ENCODE data around the gene GRHL3. TPM values are rescaled to one million over a fixed set of nuclear protein-coding genes. Genes with fewer than 3 reads are reported as not detected.

GRHL3 gene
- total RNA-seq, 1 experiment from 2014 or later: 8.9 TPM

DNA sequence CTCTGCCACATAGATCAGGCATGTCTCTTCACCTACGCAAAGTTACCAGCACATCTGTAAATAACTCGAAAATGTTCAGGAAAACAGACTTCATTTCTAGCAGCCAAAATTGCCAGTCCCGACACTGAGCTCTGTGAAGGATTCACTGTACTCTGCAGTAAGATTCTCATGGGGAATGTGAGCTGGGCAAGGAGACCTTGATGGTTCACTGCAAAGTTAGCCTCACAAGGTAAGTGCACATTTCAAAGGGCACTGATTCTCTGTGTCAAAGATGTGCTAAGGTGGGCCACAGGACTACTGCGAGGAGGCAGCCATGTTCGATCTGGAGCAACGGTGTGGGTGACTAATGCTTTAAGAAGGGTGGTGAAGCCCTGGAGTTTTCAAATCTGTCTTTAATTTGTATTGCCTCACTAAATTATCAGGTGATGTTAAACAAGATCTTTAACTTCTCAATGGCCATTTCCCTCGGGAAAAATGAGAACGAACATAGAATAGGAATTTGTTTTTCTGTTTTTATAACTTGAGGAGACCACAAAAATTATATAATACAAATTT, 69.3 kb downstream of the GRHL3 start:
- TF ChIP-seq, protein P1, sequence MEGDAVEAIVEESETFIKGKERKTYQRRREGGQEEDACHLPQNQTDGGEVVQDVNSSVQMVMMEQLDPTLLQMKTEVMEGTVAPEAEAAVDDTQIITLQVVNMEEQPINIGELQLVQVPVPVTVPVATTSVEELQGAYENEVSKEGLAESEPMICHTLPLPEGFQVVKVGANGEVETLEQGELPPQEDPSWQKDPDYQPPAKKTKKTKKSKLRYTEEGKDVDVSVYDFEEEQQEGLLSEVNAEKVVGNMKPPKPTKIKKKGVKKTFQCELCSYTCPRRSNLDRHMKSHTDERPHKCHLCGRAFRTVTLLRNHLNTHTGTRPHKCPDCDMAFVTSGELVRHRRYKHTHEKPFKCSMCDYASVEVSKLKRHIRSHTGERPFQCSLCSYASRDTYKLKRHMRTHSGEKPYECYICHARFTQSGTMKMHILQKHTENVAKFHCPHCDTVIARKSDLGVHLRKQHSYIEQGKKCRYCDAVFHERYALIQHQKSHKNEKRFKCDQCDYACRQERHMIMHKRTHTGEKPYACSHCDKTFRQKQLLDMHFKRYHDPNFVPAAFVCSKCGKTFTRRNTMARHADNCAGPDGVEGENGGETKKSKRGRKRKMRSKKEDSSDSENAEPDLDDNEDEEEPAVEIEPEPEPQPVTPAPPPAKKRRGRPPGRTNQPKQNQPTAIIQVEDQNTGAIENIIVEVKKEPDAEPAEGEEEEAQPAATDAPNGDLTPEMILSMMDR (IDR thresholded peaks at IDR 0.05; ENCODE audit: unreplicated experiment): no peak
- Mint-ChIP-seq H3K27me3 (ENCODE audit: insufficient read depth, unreplicated experiment) (no peaks in the 10 kb centered on the region), H3K36me3 (ENCODE audit: insufficient read depth, unreplicated experiment) (peaks cover 18% of the 10 kb centered on the region), H3K27ac (ENCODE audit: low read depth, unreplicated experiment) (peak overlapping the region; percentile 70), H3K9me3 (ENCODE audit: unreplicated experiment) (no peaks in the 10 kb centered on the region), H3K4me3 (ENCODE audit: unreplicated experiment) (no peak overlapping the region), H3K4me1 (ENCODE audit: insufficient read depth, unreplicated experiment) (peaks cover 71% of the 10 kb centered on the region)
- DNase-seq (ENCODE audit: unreplicated experiment): no peak
- BruUV-seq (replicated peaks): no TSS peak
- intact Hi-C loops (cut with micrococcal nuclease): no loop called here
- ChIA-PET POLR2A (interaction anchor here (0.6 to 4.1 kb wide), 6 partner anchors 9 to 608 kb away, joined by 3 to 20 read pairs (median 4); no protein-coding TSS in a partner anchor), CTCF (interaction anchor here (0.5 to 5.7 kb wide), 6 partner anchors 17 to 618 kb away, joined by 3 to 101 read pairs (median 3); no protein-coding TSS in a partner anchor)

GRCh38 chr1:24389231-24389678, 70.1 kb downstream of the GRHL3 start:
- BruUV-seq (replicated peaks): no TSS peak
- TF ChIP-seq, protein P1 (IDR thresholded peaks at IDR 0.05; ENCODE audit: unreplicated experiment): no peak
- ChIA-PET CTCF (interaction anchor here (0.5 to 5.7 kb wide), 3 partner anchors 30 to 190 kb away, joined by 3 to 101 read pairs (median 3); no protein-coding TSS in a partner anchor), POLR2A (interaction anchor here (0.6 to 4.1 kb wide), 3 partner anchors 67 to 609 kb away, joined by 3 to 20 read pairs (median 4); no protein-coding TSS in a partner anchor)
- intact Hi-C loops (cut with micrococcal nuclease): no loop called here
- H3K9me3 Mint-ChIP-seq (ENCODE audit: unreplicated experiment): no peaks in the 10 kb centered on the region
- peaks cover 72% of the 10 kb centered on the region for H3K4me1 Mint-ChIP-seq (ENCODE audit: insufficient read depth, unreplicated experiment)
- H3K27me3 Mint-ChIP-seq (ENCODE audit: insufficient read depth, unreplicated experiment): no peaks in the 10 kb centered on the region
- no peak overlapping the region for H3K4me3 Mint-ChIP-seq (ENCODE audit: unreplicated experiment)
- no peak for DNase-seq (ENCODE audit: unreplicated experiment)
- H3K27ac Mint-ChIP-seq (ENCODE audit: low read depth, unreplicated experiment): no peak overlapping the region
- H3K36me3 Mint-ChIP-seq (ENCODE audit: insufficient read depth, unreplicated experiment): peaks cover 22% of the 10 kb centered on the region

GRCh38 chr1:24390924-24391782, 72.0 kb downstream of the GRHL3 start:
- intact Hi-C loops (cut with micrococcal nuclease): loop anchor here (1.0 to 10.0 kb wide), 6 partner anchors 28 to 444 kb away; no protein-coding TSS in a partner anchor
- Mint-ChIP-seq H3K27me3 (ENCODE audit: insufficient read depth, unreplicated experiment) (no peaks in the 10 kb centered on the region), H3K27ac (ENCODE audit: low read depth, unreplicated experiment) (peak overlapping the region; percentile 97), H3K9me3 (ENCODE audit: unreplicated experiment) (no peaks in the 10 kb centered on the region), H3K36me3 (ENCODE audit: insufficient read depth, unreplicated experiment) (peaks cover 29% of the 10 kb centered on the region), H3K4me3 (ENCODE audit: unreplicated experiment) (peak overlapping the region; percentile 64), H3K4me1 (ENCODE audit: insufficient read depth, unreplicated experiment) (peaks cover 62% of the 10 kb centered on the region)
- BruUV-seq (replicated peaks): no TSS peak
- TF ChIP-seq, protein P1 (IDR thresholded peaks at IDR 0.05; ENCODE audit: unreplicated experiment): peak; percentile 95
- CTCF ChIA-PET: interaction anchor here (0.5 to 6.6 kb wide), 78 partner anchors 8 to 433 kb away, joined by 3 to 365 read pairs (median 5); partner anchors contain the start of genes GRHL3 and STPG1
- POLR2A ChIA-PET: interaction anchor here (0.6 to 6.4 kb wide), 25 partner anchors 8 to 847 kb away, joined by 3 to 155 read pairs (median 6); partner anchors contain the start of genes GRHL3, NIPAL3 and STPG1
- peak; percentile 88 for DNase-seq (ENCODE audit: unreplicated experiment)
